Activated B cell treated with CpG ODN at 0.5 μM for 24 hours (primary cell): ENCODE results near the gene DCTPP1. TPM values are rescaled to one million over a fixed set of nuclear protein-coding genes. Genes with fewer than 3 reads are reported as not detected.
A peak's percentile ranks its signal among the peaks of the same experiment; 100 is the strongest.
"Not testable (repeated sequence)": the region's sequence is repeated elsewhere in the genome, so short reads cannot be mapped to it uniquely, and the experiment has no call there.

ENCODE experiments used
- ATAC-seq: fragments of 200-7000 bp; cut with Tn5 transposase; one replicate; pipeline ENCODE4 v1.10.0; 2021; ENCODE audit warnings: low read depth, mild to moderate bottlenecking, moderate library complexity
- CTCF ChIA-PET: fragments of 350-600 bp; sonication (Branson Sonifier 250); formaldehyde crosslinking; loops from one replicate; lab custom pipeline; 2021; ENCODE audit warnings: antibody characterized with exemption; lab: Charles Lee
- POLR2A ChIA-PET: fragments of 350-600 bp; sonication (Branson Sonifier 250); formaldehyde crosslinking; loops from one replicate; lab custom pipeline; 2021; ENCODE audit warnings: antibody characterized with exemption; lab: Charles Lee
- DNase-seq: peaks from one replicate; pipeline ENCODE4 v3.0.0; 2022
- H3K27ac Mint-ChIP-seq: one replicate; pipeline ENCODE4 v1.8.0; 2020; ENCODE audit warnings: mixed read lengths
- H3K27me3 Mint-ChIP-seq: one replicate; pipeline ENCODE4 v1.8.0; 2021; ENCODE audit warnings: mixed read lengths
- H3K36me3 Mint-ChIP-seq: one replicate; pipeline ENCODE4 v1.8.0; 2021; ENCODE audit warnings: low read depth, mixed read lengths
- H3K4me1 Mint-ChIP-seq: one replicate; pipeline ENCODE4 v1.8.0; 2021; ENCODE audit warnings: mixed read lengths
- H3K4me3 Mint-ChIP-seq: one replicate; pipeline ENCODE4 v1.8.0; 2020; ENCODE audit warnings: mild to moderate bottlenecking, mixed read lengths
- H3K9me3 Mint-ChIP-seq: one replicate; pipeline ENCODE4 v1.8.0; 2020; ENCODE audit warnings: mixed read lengths
- intact Hi-C: fragments of 100-400 bp; cut with micrococcal nuclease; formaldehyde crosslinking; loops from one replicate; pipeline ENCODE4 v1.15.1; 2024
- total RNA-seq: library from RNA; stranded (reverse); gene quantifications from 2 replicates; pipeline ENCODE4 v1.2.3, GENCODE V29; 2022
- TF ChIP-seq, protein P1 (sequence below): fragments of 200-600 bp; IDR thresholded peaks from one replicate; pipeline ENCODE4 v1.8.0; 2022; ENCODE audit warnings: antibody characterized with exemption, mild to moderate bottlenecking

The DCTPP1 gene
- total RNA-seq, 1 donor from 2014 or later: 66.7 TPM

DNA sequence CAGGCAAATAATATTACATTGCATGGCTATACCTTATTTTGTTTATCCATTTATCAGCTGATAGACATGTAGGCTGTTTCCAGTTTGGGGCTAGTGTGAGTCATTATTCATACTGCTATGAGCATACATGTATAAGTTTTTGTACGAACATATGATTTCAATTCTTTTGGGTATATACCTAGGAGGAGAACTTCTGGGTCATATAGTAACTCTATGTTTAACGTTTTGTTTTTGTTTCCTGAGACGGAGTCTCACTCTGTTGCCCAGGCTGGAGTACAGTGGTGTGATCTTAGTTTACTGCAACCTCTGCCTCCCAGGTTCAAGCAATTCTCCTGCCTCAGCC, 40.3 kb upstream of the DCTPP1 start:
- CTCF ChIA-PET: interaction anchor here (0.9 to 3.5 kb wide), 5 partner anchors 11 to 40 kb away, joined by 4 to 18 read pairs (median 8); partner anchors contain the start of gene DCTPP1
- Mint-ChIP-seq H3K9me3 (no peaks in the 10 kb centered on the region), H3K4me1 (peaks cover 54% of the 10 kb centered on the region), H3K4me3 (peak overlapping the region; percentile 19), H3K27me3 (no peaks in the 10 kb centered on the region), H3K27ac (peak overlapping the region; percentile 94), H3K36me3 (peaks cover 13% of the 10 kb centered on the region)
- ATAC-seq: no peak
- intact Hi-C loops: no loop called here
- TF ChIP-seq, protein P1, sequence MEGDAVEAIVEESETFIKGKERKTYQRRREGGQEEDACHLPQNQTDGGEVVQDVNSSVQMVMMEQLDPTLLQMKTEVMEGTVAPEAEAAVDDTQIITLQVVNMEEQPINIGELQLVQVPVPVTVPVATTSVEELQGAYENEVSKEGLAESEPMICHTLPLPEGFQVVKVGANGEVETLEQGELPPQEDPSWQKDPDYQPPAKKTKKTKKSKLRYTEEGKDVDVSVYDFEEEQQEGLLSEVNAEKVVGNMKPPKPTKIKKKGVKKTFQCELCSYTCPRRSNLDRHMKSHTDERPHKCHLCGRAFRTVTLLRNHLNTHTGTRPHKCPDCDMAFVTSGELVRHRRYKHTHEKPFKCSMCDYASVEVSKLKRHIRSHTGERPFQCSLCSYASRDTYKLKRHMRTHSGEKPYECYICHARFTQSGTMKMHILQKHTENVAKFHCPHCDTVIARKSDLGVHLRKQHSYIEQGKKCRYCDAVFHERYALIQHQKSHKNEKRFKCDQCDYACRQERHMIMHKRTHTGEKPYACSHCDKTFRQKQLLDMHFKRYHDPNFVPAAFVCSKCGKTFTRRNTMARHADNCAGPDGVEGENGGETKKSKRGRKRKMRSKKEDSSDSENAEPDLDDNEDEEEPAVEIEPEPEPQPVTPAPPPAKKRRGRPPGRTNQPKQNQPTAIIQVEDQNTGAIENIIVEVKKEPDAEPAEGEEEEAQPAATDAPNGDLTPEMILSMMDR: no peak
- DNase-seq: no peak
- POLR2A ChIA-PET: interaction anchor here (0.6 to 11.0 kb wide), 14 partner anchors 10 to 341 kb away, joined by 3 to 421 read pairs (median 8); partner anchors contain the start of genes DCTPP1, FBRS, SEPHS2 and ZNF689

DNA sequence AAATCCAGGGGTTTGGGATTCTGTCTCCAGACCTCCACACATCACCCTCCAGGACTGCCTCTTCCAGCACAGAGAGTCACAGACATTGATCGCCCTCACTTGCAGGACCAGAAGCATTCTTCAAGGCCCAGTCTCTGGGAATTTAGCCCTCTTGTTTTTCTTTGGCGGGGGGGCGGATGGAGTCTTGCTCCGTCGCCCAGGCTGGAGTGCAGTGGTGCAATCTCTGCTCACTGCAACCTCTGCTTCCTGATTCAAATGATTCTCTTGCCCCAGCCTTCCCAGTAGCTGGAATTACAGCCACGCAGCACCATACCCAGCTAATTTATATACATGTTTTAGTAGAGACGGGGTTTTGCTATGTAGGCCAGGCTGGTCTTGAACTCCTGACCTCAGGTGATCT, 34.2 kb upstream of the DCTPP1 start:
- H3K27ac Mint-ChIP-seq: no peak overlapping the region
- H3K36me3 Mint-ChIP-seq: no peaks in the 10 kb centered on the region
- no peak overlapping the region for H3K4me3 Mint-ChIP-seq
- peaks cover 18% of the 10 kb centered on the region for H3K4me1 Mint-ChIP-seq
- intact Hi-C loops: no loop called here
- H3K9me3 Mint-ChIP-seq: no peaks in the 10 kb centered on the region
- TF ChIP-seq, protein P1: no peak
- CTCF ChIA-PET: no interaction called here
- ATAC-seq (no peak), DNase-seq (no peak)
- POLR2A ChIA-PET: interaction anchor here (1.8 kb wide), 1 partner anchor 13 kb away, joined by 4 read pairs; no protein-coding TSS in a partner anchor
- no peaks in the 10 kb centered on the region for H3K27me3 Mint-ChIP-seq

DNA sequence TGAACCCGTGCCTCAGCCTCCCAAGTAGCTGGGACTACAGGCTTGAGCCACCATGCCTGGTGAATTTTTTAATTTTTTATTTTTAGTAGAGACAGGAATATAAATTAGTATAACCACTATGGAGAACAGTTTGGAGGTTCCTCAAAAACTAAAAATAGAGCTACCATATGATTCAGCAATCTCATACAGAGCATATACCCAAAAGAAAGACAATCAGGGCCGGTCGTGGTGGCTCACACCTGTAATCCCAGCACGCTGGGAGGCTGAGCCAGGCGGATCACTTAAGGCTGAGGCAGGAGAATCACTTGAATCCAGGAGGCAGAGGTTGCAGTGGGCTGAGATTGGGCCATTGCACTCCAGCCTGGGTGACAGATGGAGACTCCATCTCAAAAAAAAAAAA, 31.6 kb upstream of the DCTPP1 start:
- DNase-seq, H3K9me3 Mint-ChIP-seq, ATAC-seq, H3K36me3 Mint-ChIP-seq, H3K4me3 Mint-ChIP-seq, H3K27me3 Mint-ChIP-seq, intact Hi-C loops: not testable (repeated sequence)
- Mint-ChIP-seq H3K27ac (peak overlapping the region; percentile 18), H3K4me1 (peaks cover 44% of the 10 kb centered on the region)
- POLR2A ChIA-PET: interaction anchor here (0.7 to 10.5 kb wide), 7 partner anchors 11 to 97 kb away, joined by 3 to 421 read pairs (median 8); partner anchors contain the start of genes ITGAL, SEPTIN1 and ZNF764
- CTCF ChIA-PET: interaction anchor here (1.0 kb wide), 1 partner anchor 32 kb away, joined by 3 read pairs; the partner anchor contains the start of gene DCTPP1

DNA sequence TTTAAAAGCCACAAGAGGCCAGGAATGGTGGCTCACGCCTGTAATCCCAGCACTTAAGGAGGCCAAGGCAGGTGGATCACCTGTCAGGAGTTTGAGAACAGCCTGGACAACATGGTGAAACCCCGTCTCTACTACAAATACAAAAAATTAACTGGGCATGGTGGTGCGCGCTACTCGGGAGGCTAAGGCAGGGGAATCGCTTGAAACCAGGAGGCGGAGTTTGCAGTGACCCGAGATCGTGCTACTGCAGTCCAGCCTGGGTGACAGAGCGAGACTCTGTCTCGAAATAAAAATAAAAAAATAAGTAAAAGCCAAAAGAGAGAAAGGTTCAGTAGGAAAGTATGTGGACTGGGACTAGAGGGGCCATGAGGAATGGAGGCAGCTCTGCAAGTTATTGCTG, 29.6 kb upstream of the DCTPP1 start:
- Mint-ChIP-seq H3K27me3 (no peaks in the 10 kb centered on the region), H3K9me3 (no peaks in the 10 kb centered on the region), H3K36me3 (no peaks in the 10 kb centered on the region), H3K4me1 (peaks cover 60% of the 10 kb centered on the region), H3K4me3 (peak overlapping the region; percentile 66), H3K27ac (peak overlapping the region; percentile 96)
- TF ChIP-seq, protein P1: no peak
- DNase-seq: no peak
- ChIA-PET CTCF (interaction anchor here (1.2 to 2.6 kb wide), 6 partner anchors 10 to 76 kb away, joined by 3 to 15 read pairs (median 8); partner anchors contain the start of genes ITGAL, SEPHS2 and ZNF747), POLR2A (interaction anchor here (0.6 to 10.5 kb wide), 19 partner anchors 10 to 199 kb away, joined by 3 to 421 read pairs (median 7); partner anchors contain the start of genes DCTPP1, FBRS, ITGAL and SEPHS2)
- intact Hi-C loops: loop anchor here (5.0 kb wide), 1 partner anchor 233 kb away; no protein-coding TSS in a partner anchor
- ATAC-seq: no peak

DNA sequence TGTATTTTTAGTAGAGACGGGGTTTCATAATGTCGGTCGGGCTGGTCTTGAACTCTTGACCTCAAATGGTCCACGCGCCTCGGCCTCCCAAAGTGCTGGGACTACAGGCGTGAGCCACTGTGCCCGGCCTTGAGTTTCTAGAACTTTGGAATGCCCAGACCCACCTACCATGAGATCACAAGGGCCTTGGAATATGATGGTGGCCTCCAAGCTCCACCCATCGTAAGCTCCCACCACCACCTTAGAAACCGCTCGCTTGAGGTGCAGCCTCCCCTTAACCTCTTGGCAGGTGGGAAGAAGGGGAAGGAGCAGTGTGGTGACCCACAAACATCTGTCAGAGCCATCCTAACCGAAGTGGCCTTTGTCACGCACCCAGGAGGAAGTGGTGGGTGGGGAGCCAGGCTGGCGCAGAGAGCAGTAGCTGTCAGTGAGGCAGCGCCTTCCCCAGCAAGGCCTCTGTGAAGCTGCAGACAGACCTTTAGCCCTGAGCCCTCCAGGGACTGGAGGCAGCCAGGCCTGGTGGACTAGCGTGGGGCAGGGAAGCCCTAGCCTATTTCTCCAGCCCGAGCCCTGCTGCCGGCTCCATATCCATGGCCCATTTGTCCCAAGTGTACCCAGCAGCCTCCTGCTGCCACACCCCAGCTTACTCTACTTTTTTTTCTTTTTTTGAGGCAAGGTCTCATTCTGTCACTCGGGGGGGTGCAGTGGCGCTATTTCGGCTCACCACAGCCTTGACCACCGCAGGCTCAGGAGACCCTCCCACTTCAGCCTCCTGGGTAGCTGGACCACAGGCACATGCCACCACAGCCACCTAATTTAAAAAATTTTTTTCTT, 28.9 kb upstream of the DCTPP1 start:
- ChIA-PET CTCF (interaction anchor here (1.2 to 2.6 kb wide), 6 partner anchors 9 to 76 kb away, joined by 3 to 15 read pairs (median 8); partner anchors contain the start of genes ITGAL, SEPHS2 and ZNF747), POLR2A (interaction anchor here (0.5 to 10.5 kb wide), 24 partner anchors 9 to 1117 kb away, joined by 3 to 421 read pairs (median 6); partner anchors contain the start of genes DCTPP1, FBRS, ITGAL and SEPHS2)
- peak overlapping the region; percentile 66 for H3K4me3 Mint-ChIP-seq
- ATAC-seq (peak; percentile 92), DNase-seq (peak; percentile 69)
- TF ChIP-seq, protein P1: no peak
- intact Hi-C loops: loop anchor here (1.0 to 5.0 kb wide), 2 partner anchors 14 to 234 kb away; partner anchors contain the start of gene ITGAL
- H3K36me3 Mint-ChIP-seq: no peaks in the 10 kb centered on the region
- H3K4me1 Mint-ChIP-seq: peaks cover 65% of the 10 kb centered on the region
- H3K27me3 Mint-ChIP-seq: no peaks in the 10 kb centered on the region
- no peaks in the 10 kb centered on the region for H3K9me3 Mint-ChIP-seq
- peak overlapping the region; percentile 96 for H3K27ac Mint-ChIP-seq
